Fibroblast of skin of back (primary cell): ENCODE results near the gene WDR93.

Source experiments
- DNase-seq: peaks from one replicate; pipeline ENCODE4 v3.0.0-alpha.2; 2013

Gene WDR93

GRCh38 chr15:89662893-89663626 lies 27.6 kb upstream of the WDR93 start:
- peak; percentile 93 for DNase-seq

GRCh38 chr15:89664441-89665350 lies 25.9 kb upstream of the WDR93 start:
- no peak for DNase-seq

- DNase-seq = peak; percentile 72
These were observed 25.0 kb upstream of the WDR93 start for GRCh38 chr15:89665449-89666181.

GRCh38 chr15:89666184-89666857 lies 24.3 kb upstream of the WDR93 start:
- no peak for DNase-seq

- no peak for DNase-seq
These were observed 23.5 kb upstream of the WDR93 start for GRCh38 chr15:89666858-89667705.

- DNase-seq = no peak
These were observed 23.0 kb upstream of the WDR93 start for GRCh38 chr15:89667706-89667960.

DNA sequence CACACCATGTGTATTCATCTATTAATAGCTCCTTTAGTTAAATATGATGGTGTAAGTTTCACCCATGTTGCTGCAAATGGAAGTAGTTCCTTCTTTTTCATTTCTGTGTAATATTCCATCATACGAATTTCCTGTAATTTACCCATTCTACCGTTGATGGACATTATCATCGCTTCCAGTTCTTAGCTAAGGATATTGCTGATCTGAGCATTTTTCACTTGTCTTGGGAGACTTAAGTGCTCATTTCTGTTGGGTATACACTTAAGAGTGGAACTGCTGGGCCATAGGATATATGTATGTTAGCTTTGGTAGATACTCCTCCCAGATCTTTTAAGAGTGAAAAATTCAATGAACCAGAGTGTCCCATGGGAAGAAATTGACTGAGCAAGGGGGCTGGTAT lies 22.4 kb upstream of the WDR93 start:
- DNase-seq = no peak

DNA sequence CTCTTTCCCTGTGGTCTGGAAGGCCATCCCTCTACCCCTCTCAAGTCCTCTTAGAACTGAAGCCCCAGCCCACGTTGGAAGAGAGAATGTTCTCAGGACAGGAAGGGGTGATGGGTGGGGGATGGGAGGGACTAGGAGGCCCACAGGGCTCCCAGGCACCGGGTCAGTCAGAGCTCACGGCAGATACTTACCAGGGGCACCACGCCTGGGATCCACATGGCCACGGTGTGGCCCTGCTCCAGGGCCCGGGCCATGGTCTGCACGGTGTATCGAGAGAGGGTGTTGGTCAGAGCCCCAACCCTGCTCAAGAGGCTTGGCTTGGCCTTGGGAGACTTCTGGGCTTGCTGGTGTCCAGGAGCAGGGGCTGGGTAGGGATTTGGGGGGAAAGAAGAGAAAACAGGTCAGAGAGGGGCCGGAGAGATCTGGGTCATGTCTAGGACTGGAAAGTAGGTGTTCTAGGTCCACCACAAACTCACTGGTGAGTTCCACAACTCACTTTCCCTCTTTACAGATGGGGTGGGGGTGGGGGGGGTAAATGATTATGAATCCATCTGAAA lies 21.2 kb upstream of the WDR93 start:
- DNase-seq = no peak

- no peak for DNase-seq
These were observed 20.7 kb upstream of the WDR93 start for GRCh38 chr15:89669941-89670340.

GRCh38 chr15:89670971-89671560 lies 19.5 kb upstream of the WDR93 start:
- no peak for DNase-seq

DNA sequence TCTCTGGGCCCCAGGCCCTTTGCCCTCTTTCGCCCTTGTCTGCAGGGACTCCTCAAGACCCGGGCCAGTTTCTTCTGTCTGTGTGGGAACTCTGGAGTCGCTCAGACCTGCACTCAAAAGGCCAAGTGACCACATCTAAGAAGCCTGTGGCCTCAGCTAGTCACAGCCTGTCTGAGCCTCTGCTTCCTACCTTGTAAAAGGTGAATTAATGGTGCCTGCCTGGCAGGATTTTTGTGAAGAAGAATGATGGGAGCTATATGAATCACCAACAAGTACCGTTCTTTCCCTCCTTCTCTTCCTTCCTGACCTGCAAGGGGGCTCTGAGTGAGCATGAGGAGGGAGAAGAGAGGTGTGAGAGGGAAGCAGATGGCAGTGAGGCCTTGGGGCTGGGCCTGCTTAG lies 18.9 kb upstream of the WDR93 start:
- DNase-seq = no peak

DNA sequence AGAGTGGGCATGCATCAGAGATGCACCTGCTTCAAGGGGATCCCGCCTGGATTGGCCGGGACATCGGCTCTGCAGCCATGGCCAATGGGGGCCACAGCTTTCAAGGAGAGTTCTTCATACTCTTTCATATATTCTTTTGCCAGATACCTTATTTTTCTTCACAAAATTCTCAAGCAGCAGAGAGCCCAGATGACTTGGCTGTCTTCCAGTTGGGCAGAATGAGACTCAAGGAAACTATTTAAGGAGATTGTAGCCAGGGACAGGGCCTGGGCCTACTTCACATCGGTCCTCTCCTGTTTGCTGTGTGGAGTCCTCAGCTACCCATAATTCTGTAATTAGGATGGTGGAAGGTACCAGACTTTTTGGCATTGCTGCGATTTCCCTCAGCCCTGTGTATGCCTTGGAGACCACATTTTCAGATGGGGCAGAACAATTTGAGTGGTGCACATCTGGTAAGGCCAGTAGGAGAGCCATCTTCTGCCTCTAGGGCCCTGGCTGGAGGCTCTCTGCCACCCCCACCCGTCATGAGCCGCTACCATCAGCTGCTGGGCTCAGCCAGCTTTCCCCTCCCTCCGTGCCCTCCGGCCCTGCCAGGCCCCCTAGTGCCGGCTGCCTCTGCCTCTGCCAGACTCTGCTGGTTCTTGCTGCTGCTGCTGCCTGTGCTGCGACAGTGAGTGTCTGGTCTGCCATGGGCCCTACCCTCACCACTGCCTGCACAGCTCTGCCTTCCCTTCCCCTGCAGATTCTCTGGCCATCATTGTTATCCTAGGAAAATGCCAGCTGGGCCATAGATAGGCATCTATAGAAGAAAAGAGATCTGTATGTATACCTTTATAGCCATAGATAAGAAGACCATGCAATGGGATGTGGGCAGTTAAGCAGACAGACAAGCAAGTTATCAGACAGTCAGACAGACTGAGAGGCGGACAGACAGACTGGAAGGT lies 18.1 kb upstream of the WDR93 start:
- peak; percentile 46 for DNase-seq

GRCh38 chr15:89673165-89673512 lies 17.5 kb upstream of the WDR93 start:
- no peak for DNase-seq

- no peak for DNase-seq
These were observed 16.1 kb upstream of the WDR93 start for GRCh38 chr15:89674526-89674925.

GRCh38 chr15:89675606-89676005 lies 15.0 kb upstream of the WDR93 start:
- no peak for DNase-seq

- no peak for DNase-seq
These were observed 13.2 kb upstream of the WDR93 start for GRCh38 chr15:89677381-89677780.

DNA sequence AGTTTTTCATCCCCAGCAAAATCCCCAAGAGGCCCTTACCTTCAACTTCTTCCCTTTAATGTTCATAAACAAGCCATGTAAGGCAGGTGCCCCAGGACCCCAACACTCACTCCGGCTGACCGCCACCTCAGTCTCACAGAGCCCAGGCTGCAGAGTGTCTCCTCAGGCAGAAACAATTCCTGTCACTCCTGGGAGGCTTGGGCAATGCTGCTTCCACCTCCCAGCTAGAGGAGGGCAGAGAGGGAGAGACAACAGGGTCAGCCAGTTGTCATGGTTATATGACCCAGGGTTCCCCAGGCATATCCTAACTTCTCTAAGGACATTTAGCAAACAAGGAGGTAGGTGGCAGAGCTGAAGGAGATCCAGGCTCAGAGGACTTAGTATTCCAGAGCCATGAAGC lies 11.4 kb upstream of the WDR93 start, which contains the start of gene PLIN1:
TSS of gene PLIN1 (minus strand) at position 156 of the 400 bp plus-strand sequence. CDS start 1,878 bp downstream, outside the sequence.
- DNase-seq = no peak

DNA sequence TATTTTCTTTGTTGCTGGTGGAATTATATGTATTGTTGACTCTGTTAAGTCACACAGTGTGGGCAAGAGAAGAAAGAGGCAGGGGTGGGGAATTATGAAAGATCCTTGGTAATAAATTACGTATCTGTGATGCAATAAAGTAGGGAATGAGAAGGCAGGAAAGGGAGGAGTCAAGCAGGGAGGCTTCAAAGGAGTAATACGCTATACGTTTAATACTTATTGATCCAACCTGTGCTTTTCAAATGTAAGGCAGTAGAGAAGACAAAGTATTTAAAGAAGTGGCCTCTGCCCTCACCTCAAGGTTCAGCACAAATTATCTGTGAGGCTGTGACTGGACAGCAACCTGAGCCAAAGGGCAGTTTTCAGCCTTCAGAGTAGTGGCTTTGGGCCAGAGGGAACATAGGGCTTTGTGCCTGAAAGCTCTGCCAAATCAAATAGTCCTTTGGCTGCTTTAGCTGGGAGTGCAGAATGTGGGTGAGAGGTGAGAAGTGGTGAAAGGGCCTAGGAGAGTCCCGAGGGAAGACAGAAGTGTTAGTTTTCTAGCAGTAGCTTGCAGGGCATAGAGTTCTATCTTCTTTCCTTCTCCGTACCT lies 10.2 kb upstream of the WDR93 start:
- DNase-seq = no peak

- DNase-seq = no peak
These were observed 9.5 kb upstream of the WDR93 start for GRCh38 chr15:89681146-89681545.

GRCh38 chr15:89685995-89686394 lies 4.6 kb upstream of the WDR93 start:
- DNase-seq = no peak
